Hippocampal formation (tissue), 2 donors: ENCODE measurements around the gene MRPL27.
"Not testable (repeated sequence)": the region's sequence is repeated elsewhere in the genome, so short reads cannot be mapped to it uniquely, and the experiment has no call there.

Experiments used
- DNase-seq, 2 donors: peaks; one replicate each; lab custom pipeline; 2025; lab: John Stamatoyannopoulos, UW

Gene MRPL27

DNA sequence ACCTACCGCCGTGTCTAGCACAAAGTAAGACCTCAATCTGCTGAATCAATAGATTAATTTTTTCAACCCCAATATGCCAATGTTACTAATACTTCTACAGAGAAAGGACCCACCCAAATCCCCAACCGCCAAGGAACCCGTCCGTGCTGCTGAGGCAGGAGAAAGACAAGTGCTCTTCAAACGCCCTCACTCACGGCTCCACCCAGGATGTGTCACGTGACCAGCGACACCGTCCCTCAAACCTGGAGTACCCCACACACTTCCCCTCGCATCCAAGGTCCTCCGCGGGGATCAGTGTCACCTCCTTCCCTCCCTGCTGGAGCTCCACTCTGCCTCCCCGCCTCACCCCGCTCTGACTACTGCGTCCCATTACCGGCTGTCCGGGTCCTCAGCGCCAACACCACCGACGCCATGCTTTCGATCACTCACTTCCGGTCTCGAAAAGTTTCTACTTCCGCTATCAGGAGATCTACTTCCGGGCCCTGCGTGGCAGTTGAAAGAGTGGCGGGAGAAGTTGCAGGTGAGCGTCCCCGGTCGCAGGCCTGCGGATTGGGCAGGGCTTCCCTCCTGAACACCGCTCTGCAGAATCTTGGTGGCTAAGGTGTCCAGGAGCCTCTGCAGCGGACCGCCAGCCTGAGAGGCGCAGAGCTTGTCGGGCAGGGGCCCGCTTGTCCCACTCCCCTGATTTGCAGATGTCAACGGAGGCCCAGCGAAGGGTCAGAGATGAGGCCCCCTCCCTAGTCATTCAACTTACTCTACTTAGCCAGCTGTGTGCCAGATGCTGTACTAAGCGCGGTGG lies at the start of gene MRPL27, which contains the start of gene EME1:
Gene MRPL27, minus strand, starts transcription at position 427 of the 799 bp plus-strand sequence. Its CDS starts 14 bp downstream, at position 413.
Gene EME1, plus strand, starts transcription at position 472 of the 799 bp plus-strand sequence. CDS start 1,980 bp downstream, outside the sequence.
- peak; percentile 82 to 90 for DNase-seq

DNA sequence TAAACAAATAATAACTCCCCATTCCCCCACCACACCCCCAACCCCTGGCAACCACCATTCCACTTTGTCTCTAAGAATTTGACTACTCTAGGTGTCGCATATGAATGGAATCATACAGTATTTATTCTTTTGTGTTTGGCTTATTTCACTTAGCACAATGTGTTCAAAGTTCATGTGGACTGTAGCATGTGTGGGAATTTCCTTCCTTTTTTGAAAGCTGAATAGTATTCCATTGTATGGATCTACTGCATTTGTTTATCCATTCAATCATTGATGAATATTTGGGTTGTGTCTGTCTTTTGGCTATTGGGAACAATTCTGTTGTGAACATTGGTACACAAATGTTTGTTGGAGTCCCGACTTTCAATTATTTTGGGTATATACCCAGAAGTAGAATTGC lies 49.8 kb upstream of the MRPL27 start:
- no peak for DNase-seq

DNA sequence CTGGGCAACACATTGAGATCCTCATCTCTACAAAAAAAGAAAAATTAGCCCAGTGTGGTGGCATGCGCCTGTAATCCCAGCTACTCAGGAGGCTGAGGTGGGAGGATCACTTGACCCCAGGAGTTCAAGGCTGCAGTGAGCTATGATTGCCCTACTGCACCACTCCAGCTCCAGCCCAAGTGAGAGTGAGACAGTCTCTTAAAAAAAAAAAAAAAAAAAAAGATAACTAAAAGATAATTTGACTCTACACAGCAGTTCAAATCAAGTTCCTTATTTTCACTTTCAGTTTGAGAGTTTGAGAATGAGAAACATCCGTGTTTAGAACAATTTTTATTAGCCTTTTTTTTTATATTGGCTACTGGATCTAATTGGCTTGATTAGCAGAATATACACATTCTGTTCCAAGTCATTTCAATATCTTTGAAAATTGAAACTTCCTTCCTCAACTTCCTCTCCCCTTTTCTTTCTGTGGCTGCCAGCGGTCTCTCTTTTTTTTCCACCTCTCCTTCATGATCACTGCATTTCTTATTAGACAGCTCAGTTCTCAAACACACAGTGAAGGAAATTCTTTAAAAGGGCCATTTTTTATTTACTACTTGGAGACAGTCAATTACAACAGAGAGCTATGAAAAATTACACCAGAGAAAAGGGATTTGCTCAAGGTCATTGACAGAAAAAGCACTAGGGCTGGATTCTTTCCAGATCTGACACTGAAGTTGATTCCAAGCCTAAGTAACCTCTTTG lies 48.5 kb upstream of the MRPL27 start:
- DNase-seq = no peak

GRCh38 chr17:50420419-50421112 lies 47.6 kb upstream of the MRPL27 start:
- DNase-seq = no peak

DNA sequence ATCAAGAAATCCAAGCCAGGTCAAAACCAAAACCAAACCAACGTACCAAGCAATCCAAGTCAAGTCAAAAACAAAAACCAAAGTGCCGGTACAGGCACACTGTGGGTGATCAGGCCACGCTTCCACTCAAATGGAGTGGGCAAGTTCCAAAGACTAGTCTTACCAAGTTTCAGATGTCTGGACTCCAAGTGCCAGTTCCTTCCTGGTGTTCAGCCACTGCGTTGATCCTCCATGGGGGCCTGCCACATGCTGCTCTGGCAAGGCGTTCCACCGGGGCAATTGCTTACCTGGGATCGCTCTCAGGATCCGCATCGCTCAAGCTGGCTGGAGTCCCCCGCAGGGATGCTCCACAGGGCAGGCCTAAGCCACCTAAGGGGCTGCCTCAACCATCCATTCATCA lies 46.6 kb upstream of the MRPL27 start:
- DNase-seq = not testable (repeated sequence)

DNA sequence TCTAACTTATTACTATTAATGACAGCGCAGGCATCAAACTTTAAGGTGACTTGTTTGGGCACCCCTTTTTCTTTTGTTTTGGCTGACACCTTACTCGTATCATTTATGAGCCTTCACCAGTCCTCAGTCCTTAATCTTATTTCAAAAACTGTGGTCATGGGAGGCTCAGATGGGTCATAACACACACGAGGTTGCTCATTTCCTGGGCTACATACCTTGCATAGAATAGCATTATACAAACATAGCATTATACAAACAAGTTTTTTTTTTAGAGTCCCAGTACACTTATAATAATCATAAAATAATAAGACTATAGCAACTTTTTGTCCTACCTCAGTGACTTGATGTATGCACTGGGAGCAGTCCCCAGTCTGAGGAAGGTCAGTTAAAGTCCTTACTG lies 41.8 kb upstream of the MRPL27 start:
- no peak for DNase-seq

DNA sequence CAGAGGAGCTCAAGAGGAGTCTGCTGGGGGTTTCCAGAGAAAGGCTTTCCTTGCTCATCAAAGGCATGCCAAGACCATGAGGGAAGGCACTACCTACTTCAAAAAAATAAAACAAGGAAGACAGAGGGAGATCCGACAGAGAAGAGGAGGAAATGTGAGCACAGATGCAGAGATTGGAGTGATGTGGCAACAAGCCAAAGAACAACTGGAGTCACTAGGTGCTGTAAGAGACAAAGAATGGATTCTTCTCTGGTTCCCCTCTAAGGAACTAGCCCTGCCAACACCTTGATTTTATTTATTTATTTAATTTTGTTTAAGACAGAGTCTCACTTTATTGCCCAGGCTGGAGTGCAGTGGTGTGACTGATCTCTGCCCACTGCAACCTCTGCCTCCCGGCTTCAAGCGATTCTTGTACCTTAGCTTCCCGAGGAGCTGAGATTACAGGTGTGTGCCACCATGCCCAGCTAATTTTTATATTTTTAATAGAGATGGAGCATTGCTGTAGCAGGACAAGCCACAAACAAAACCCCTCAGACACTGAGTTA lies 39.3 kb upstream of the MRPL27 start:
- no peak for DNase-seq

GRCh38 chr17:50407921-50408320 lies 34.9 kb upstream of the MRPL27 start:
- no peak for DNase-seq

DNA sequence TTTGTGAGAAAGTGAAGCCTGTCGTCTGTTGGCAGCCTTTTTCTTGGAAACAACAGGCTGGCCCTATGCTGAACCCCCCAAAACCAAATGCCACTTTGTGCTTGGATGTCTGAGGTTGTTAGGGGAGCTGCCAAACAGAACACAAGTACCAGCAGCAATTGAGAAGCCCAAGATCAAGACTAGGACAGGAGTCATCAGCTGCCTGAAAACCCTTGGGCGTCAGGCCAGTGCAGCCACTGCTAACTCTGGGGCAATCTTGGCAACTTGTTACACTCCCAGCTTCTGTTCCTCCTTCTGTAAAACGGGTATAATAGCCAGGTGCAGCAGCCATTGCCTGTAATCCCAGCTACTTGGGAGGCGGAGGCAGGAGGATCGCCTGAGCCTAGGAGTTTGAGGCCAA lies 33.6 kb upstream of the MRPL27 start:
- no peak for DNase-seq

GRCh38 chr17:50405351-50405750 lies 32.4 kb upstream of the MRPL27 start:
- not testable (repeated sequence) for DNase-seq

DNA sequence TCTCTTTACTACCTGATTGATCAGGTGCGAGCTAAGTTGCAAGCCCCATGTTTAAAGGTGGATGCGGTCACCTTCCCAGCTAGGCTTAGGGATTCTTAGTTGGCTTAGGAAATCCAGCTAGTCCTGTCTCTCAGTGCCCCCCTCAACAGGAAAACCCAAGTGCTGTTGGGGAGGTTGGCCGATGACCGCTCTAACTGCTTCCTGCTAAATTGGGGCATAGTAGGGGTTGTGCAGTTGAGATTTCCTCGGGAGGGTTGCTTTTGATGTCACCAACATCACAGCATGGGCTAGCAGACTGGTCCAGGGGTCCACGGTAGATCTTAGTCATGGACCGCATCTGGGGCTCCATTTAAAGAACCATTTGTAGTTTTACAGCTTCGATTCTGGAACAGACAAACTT lies 26.6 kb upstream of the MRPL27 start:
- DNase-seq = not testable (repeated sequence)

DNA sequence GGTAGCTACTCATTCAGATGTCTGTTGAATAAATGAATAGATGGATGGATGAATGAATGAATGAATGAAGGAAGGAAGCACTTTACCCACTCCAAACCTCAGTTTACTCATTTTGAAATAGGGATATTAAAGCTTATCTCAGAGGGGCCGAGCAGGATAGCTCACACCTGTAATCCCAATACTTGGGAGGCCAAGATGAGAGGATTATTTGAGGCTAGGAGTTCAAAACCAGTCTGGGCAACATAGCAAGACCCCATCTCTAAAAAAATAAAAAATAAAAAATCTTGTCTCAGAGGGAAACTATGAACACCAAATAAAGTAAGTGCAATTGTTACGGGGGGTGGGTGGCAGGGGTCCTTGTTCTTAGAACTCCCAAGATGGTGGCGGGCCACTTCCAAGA lies 25.7 kb upstream of the MRPL27 start:
- not testable (repeated sequence) for DNase-seq

- DNase-seq = no peak
These were observed 24.9 kb upstream of the MRPL27 start for GRCh38 chr17:50397919-50398285.

DNA sequence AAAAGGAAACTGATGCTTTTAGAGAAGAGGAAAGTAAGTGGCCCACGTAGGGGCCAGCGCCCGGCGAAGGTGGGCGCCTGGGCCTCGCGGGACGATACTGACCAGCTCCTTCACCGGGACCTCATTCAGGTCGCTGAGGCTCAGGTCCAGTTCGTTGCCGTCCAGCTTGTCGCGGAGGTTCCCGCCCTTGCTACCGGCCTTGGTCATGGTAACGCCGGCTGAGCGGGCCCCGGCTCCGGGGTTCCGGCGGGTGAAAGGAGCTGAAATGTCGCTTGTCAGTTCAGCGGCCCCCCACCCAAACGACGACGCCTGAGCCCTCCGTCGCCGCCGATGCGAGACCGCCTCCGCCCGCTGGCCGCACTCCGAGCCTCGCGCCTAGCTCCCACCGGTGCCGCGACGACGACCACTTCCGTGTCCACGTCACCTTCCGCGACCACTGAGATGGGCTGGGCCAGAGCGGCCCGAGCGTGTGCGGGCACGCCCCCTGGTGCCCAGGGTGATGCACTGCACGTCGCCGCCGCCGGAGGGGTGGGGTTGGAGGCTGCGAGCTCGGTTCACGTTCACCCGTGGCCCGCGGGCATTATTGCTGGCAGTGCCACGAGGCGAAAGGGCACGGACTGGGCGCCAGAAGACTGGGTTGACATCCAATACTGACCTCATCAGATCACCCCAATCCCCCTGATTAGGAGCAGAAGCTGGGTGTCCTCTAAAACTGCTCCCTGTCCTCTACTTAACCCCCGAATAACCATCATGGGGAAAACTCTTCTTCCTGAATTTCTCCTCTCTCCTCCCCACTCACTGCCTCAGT lies 24.3 kb upstream of the MRPL27 start, which contains the start of gene LRRC59:
Gene LRRC59, minus strand, starts transcription at position 413 of the 808 bp plus-strand sequence. Its CDS starts 206 bp downstream, at position 207.
- DNase-seq = peak; percentile 58 to 75

DNA sequence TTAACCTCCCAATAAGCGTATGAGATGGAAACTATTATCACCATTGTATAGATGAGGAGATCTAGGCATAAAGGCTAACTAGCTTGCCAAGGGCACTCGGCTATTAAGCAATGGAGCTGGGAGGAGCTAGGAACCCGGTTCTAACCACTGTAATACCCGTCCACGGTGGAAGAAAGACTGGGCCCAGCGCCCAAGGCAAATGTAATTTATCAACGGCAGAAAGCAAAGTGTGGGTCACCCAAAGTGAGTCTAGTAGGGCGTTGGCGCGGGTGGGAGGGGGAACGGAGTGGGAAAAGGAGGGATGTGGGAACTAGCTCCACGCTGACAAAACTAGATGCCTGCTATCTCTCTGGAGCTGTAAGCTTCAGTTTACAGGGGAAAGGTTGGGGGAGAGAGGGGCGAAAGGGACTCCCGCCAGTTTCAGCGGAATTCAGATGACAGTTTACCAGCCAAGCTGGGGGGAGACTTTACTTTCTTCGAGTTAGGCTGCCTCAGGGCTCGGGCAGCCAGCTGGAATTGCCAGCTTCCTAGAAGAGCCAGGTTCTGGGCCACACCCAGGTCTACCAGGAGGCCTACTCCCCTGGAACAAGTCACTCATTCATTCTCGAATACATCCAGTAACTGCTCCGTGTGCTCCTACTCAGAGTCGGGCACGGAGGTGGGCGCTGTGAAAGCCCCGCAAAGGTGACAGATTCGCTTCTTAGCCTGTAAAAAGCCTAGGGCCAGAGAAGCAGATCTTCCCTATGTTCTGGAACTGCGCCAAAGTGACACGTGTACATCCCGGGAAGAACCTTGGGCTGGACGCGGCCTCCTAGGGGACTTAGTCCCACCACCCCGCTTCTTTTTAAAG lies 23.5 kb upstream of the MRPL27 start:
- no peak for DNase-seq

GRCh38 chr17:50394711-50395110 lies 21.7 kb upstream of the MRPL27 start:
- DNase-seq = no peak

- DNase-seq = no peak
These were observed 20.7 kb upstream of the MRPL27 start for GRCh38 chr17:50393700-50394099.

GRCh38 chr17:50392621-50393020 lies 19.6 kb upstream of the MRPL27 start:
- no peak for DNase-seq

- DNase-seq = no peak
These were observed 16.6 kb upstream of the MRPL27 start for GRCh38 chr17:50389534-50389933.

GRCh38 chr17:50388728-50389127 lies 15.7 kb upstream of the MRPL27 start:
- no peak for DNase-seq
